B cell (primary cell): Measurements from ENCODE around the gene ADAMTS8. TPM values are rescaled to one million over a fixed set of nuclear protein-coding genes. Genes with fewer than 3 reads are reported as not detected.

ENCODE experiments used
- ATAC-seq: fragments of 200-7000 bp; cut with Tn5 transposase; one replicate; pipeline ENCODE4 v1.10.0; 2021; ENCODE audit warnings: low read depth, mild to moderate bottlenecking, moderate number of reproducible peaks, moderate library complexity
- CTCF ChIA-PET: fragments of 350-600 bp; sonication (Branson Sonifier 250); formaldehyde crosslinking; loops from one replicate; lab custom pipeline; 2021; ENCODE audit warnings: antibody characterized with exemption, inconsistent platforms; lab: Charles Lee
- POLR2A ChIA-PET: fragments of 350-600 bp; sonication (Branson Sonifier 250); formaldehyde crosslinking; loops from one replicate; lab custom pipeline; 2021; ENCODE audit warnings: antibody characterized with exemption; lab: Charles Lee
- DNase-seq: peaks from one replicate; pipeline ENCODE4 v3.0.0; 2013
- H2AFZ ChIP-seq: 2 replicates; pipeline ENCODE4 v1.6.1; 2012; ENCODE audit warnings: mild to moderate bottlenecking, low read depth, low read length; ENCODE audit not compliant: insufficient read depth, poor library complexity, severe bottlenecking
- H3K27ac ChIP-seq, 2 donors: 1 replicate in 1 of 2; 2 replicates in 1 of 2; pipeline ENCODE4 v1.5.1; 2012 to 2013; ENCODE audit warnings: low read length in 2 of 2, mild to moderate bottlenecking in 2 of 2, moderate library complexity in 1 of 2
- H3K27me3 ChIP-seq, 4 experiments: fragments of 200-600 bp in 1 of 4; sonication (generic) in 1 of 4; replicated peaks in 1 of 4; 1 replicate in 2 of 4; 2 replicates in 2 of 4; pipeline versions ENCODE4 v1.6.1 to v1.7.0; 2013 to 2016; ENCODE audit warnings: low read length in 3 of 4, mild to moderate bottlenecking in 2 of 4, mixed read lengths in 1 of 4, moderate library complexity in 1 of 4; ENCODE audit not compliant: insufficient read depth in 4 of 4, control insufficient read depth in 3 of 4; ENCODE audit errors: control extremely low read depth in 1 of 4
- H3K36me3 ChIP-seq, 2 experiments: replicated peaks in 1 of 2; 1 replicate in 1 of 2; 2 replicates in 1 of 2; pipeline versions ENCODE4 v1.6.1 to v1.7.1; 2013; ENCODE audit warnings: low read length in 1 of 2; ENCODE audit not compliant: insufficient read depth in 2 of 2, control insufficient read depth in 1 of 2; ENCODE audit errors: control extremely low read depth in 1 of 2, extremely low read depth in 1 of 2
- H3K4me1 ChIP-seq, 2 donors: fragments of 200-600 bp in 1 of 2; sonication (generic) in 1 of 2; 1 replicate in 1 of 2; 2 replicates in 1 of 2; pipeline versions ENCODE4 v1.5.1 to v1.6.1; 2013 to 2017; ENCODE audit warnings: low read length in 2 of 2; ENCODE audit not compliant: control insufficient read depth in 2 of 2, insufficient read depth in 2 of 2
- H3K4me2 ChIP-seq: replicated peaks from 2 replicates; pipeline ENCODE3; 2012; ENCODE audit warnings: mild to moderate bottlenecking, low read depth, low read length; ENCODE audit not compliant: poor library complexity, severe bottlenecking
- H3K4me3 ChIP-seq, 5 experiments: fragments of 200-600 bp in 1 of 5; sonication (generic) in 1 of 5; 1 replicate in 3 of 5; 2 replicates in 2 of 5; pipeline versions ENCODE4 v1.5.1 to v1.7.0; 2011 to 2016; ENCODE audit warnings: low read length in 4 of 5, mild to moderate bottlenecking in 4 of 5, low read depth in 2 of 5, control low read depth in 1 of 5, moderate library complexity in 1 of 5; ENCODE audit not compliant: insufficient read depth in 1 of 5; ENCODE audit errors: control extremely low read depth in 1 of 5, extremely low read depth in 1 of 5
- H3K79me2 ChIP-seq: fragments of 200-600 bp; sonication (generic); one replicate; pipeline ENCODE4 v1.6.0; 2016; ENCODE audit warnings: low read length; ENCODE audit not compliant: control insufficient read depth, insufficient read depth
- H3K9ac ChIP-seq: fragments of 200-600 bp; sonication (generic); 2 replicates; pipeline ENCODE4 v1.6.1; 2017; ENCODE audit warnings: mild to moderate bottlenecking, low read length, moderate library complexity
- H3K9me3 ChIP-seq, 3 donors: one replicate each; pipeline versions ENCODE4 v1.6.1 to v1.7.1; 2013; ENCODE audit warnings: low read length in 2 of 3; ENCODE audit not compliant: control insufficient read depth in 2 of 3, insufficient read depth in 1 of 3; ENCODE audit errors: control extremely low read depth in 1 of 3
- H4K20me1 ChIP-seq: 2 replicates; pipeline ENCODE4 v1.6.0; 2012; ENCODE audit warnings: mild to moderate bottlenecking, low read length; ENCODE audit not compliant: insufficient read depth, control insufficient read depth, poor library complexity, severe bottlenecking
- H3K27ac Mint-ChIP-seq: one replicate; pipeline ENCODE4 v1.8.0; 2021; ENCODE audit warnings: mixed read lengths
- H3K27me3 Mint-ChIP-seq: one replicate; pipeline ENCODE4 v1.8.0; 2021; ENCODE audit warnings: mixed read lengths
- H3K4me1 Mint-ChIP-seq: one replicate; pipeline ENCODE4 v1.8.0; 2021; ENCODE audit warnings: mixed read lengths
- H3K4me3 Mint-ChIP-seq: one replicate; pipeline ENCODE4 v1.8.0; 2021; ENCODE audit warnings: mixed read lengths
- H3K9me3 Mint-ChIP-seq: one replicate; pipeline ENCODE4 v1.8.0; 2022; ENCODE audit warnings: mixed read lengths; ENCODE audit not compliant: insufficient read depth
- EZH2 ChIP-seq: IDR thresholded peaks from 2 replicates; pipeline ENCODE4 v1.6.1; 2012; ENCODE audit warnings: borderline replicate concordance, low read depth, mild to moderate bottlenecking, moderate library complexity, low read length; ENCODE audit not compliant: insufficient read depth, poor library complexity, severe bottlenecking
- WGBS: methylation state at CpG from one replicate; pipeline ENCODE4 v1.1.5; 2013; ENCODE audit warnings: missing lambda C conversion rate; ENCODE audit not compliant: insufficient coverage; 5-methylcytosine and 5-hydroxymethylcytosine counted together
- intact Hi-C: fragments of 100-400 bp; cut with micrococcal nuclease; formaldehyde crosslinking; loops from one replicate; pipeline ENCODE4 v1.10.0; 2022
- polyA plus RNA-seq: library from polyadenylated mRNA; depleted of rRNA; stranded (reverse); fragments of >200 nt; gene quantifications from 2 replicates; pipeline ENCODE4 v1.2.3, GENCODE V29; 2012
- total RNA-seq, 2 donors: library from RNA; stranded (reverse); fragments of 120-200 nt in 1 of 2; gene quantifications; 1 replicate in 1 of 2; 2 replicates in 1 of 2; pipeline versions ENCODE4 v1.2.3 to v1.2.4, GENCODE V29; 2013 to 2022
- TF ChIP-seq, protein P1 (sequence below): fragments of 200-600 bp; IDR thresholded peaks from one replicate; pipeline ENCODE4 v1.8.0; 2022; ENCODE audit warnings: antibody characterized with exemption, mild to moderate bottlenecking

Gene ADAMTS8
- total and polyA plus RNA-seq, 2 donors (not counting 1 experiment from before 2014, with no cell fraction given): not detected

DNA sequence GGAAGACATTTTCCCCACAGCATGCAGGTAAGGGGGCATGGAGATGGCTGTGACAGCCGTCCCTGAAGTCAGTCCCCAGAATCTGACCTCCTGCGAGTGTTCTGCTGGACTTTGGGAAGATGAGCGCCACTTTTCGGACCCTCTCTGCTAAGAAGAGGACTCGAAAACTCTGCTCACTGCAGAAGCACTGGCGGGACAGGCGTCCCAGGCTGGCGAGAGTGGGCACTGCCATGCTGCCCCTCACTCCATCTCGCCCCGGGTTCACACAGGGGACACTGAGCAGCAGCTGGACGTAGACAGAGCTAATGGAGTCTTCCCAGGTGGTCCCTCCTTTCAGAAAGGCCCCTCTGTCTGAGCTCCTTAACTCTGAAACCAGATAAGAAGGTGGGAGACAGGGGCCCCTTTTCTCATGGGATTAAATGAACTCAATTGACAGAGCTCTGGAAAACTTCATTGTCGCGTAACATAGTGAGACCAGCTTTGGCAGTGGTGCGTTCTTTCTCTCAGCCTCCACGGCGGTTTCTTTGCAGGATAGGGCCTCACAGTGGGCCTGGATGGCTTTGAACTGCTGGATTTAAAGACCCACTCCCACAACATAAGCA, 4.8 kb downstream of the ADAMTS8 start:
- CTCF ChIA-PET: interaction anchor here (0.9 to 1.3 kb wide), 2 partner anchors 9 to 211 kb away, joined by 3 to 7 read pairs; no protein-coding TSS in a partner anchor
- POLR2A ChIA-PET: no interaction called here
- H3K4me3 Mint-ChIP-seq: no peak overlapping the region
- Histone ChIP-seq H3K27me3 (peaks cover 0 to 33% (median 16%) of the 10 kb centered on the region in 4 experiments), H4K20me1 (no peaks in the 10 kb centered on the region), H2AFZ (no peak overlapping the region), H3K4me1 (peaks cover 7 to 12% of the 10 kb centered on the region in 2 donors), H3K36me3 (no peaks in the 10 kb centered on the region), H3K4me3 (no peak overlapping the region), H3K9me3 (peaks cover 0 to 2% (median 0%) of the 10 kb centered on the region in 3 donors), H3K27ac (no peak overlapping the region), H3K9ac (no peak overlapping the region), H3K79me2 (no peaks in the 10 kb centered on the region), H3K4me2 (no peak overlapping the region)
- DNase-seq (no peak), ATAC-seq (no peak)
- H3K9me3 Mint-ChIP-seq: no peaks in the 10 kb centered on the region
- H3K27me3 Mint-ChIP-seq: peaks cover 58% of the 10 kb centered on the region
- H3K27ac Mint-ChIP-seq: no peak overlapping the region
- TF ChIP-seq, protein P1, sequence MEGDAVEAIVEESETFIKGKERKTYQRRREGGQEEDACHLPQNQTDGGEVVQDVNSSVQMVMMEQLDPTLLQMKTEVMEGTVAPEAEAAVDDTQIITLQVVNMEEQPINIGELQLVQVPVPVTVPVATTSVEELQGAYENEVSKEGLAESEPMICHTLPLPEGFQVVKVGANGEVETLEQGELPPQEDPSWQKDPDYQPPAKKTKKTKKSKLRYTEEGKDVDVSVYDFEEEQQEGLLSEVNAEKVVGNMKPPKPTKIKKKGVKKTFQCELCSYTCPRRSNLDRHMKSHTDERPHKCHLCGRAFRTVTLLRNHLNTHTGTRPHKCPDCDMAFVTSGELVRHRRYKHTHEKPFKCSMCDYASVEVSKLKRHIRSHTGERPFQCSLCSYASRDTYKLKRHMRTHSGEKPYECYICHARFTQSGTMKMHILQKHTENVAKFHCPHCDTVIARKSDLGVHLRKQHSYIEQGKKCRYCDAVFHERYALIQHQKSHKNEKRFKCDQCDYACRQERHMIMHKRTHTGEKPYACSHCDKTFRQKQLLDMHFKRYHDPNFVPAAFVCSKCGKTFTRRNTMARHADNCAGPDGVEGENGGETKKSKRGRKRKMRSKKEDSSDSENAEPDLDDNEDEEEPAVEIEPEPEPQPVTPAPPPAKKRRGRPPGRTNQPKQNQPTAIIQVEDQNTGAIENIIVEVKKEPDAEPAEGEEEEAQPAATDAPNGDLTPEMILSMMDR: no peak
- TF ChIP-seq EZH2: no peak
- WGBS: 88% methylated on average over 16 of the region's 16 CpGs
- intact Hi-C loops: no loop called here
- peaks cover 6% of the 10 kb centered on the region for H3K4me1 Mint-ChIP-seq

DNA sequence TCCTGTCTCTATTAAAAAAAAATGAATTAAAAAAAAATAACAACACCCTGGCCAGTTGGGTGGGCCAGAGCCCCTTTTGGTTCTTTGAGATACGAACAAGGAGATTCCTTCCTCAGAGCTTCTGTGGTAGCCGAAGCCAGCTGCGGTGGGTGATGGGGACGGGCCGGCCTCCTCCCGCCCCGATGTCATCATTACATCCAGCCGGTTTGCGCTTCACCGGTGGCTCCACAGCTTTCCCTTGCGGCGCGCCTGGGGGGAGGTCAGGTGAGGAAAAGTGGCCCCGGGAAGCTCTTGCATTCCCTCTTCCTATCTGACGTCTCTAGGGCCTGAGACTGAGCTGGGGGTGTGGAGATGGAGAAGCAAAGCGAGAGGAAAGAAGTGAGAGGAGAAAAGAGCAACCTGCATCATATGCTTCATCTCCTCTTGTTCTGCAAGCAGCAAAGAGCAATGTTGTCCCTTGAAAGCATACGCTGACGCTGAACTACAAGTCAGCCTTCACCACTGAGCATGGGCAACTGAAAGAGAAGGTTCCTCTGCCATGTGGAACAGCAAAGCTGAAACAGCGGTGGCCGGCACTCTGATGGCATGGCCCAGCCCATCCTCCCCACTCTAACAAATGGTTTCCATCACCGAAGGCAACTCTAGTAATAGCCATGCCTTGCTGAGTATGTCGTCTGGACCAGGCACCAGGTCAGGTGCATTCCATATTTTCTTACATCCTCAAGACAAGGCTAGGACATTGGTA, 6.0 kb downstream of the ADAMTS8 start:
- Histone ChIP-seq H3K27ac (no peak overlapping the region), H2AFZ (no peak overlapping the region), H3K27me3 (peaks cover 0 to 28% (median 14%) of the 10 kb centered on the region in 4 experiments), H3K79me2 (no peaks in the 10 kb centered on the region), H3K4me3 (no peak overlapping the region), H3K4me2 (no peak overlapping the region), H3K9me3 (peaks cover 0 to 2% (median 0%) of the 10 kb centered on the region in 3 donors), H3K36me3 (no peaks in the 10 kb centered on the region), H3K9ac (no peak overlapping the region), H4K20me1 (no peaks in the 10 kb centered on the region), H3K4me1 (peaks cover 3 to 5% of the 10 kb centered on the region in 2 donors)
- H3K4me1 Mint-ChIP-seq: peaks cover 4% of the 10 kb centered on the region
- no peak overlapping the region for H3K4me3 Mint-ChIP-seq
- intact Hi-C loops: no loop called here
- CTCF ChIA-PET: no interaction called here
- H3K27ac Mint-ChIP-seq: no peak overlapping the region
- DNase-seq (no peak), ATAC-seq (no peak)
- TF ChIP-seq, protein P1: no peak
- no peak for TF ChIP-seq EZH2
- no peaks in the 10 kb centered on the region for H3K9me3 Mint-ChIP-seq
- WGBS: 93% methylated on average over 19 of the region's 22 CpGs
- POLR2A ChIA-PET: no interaction called here
- H3K27me3 Mint-ChIP-seq: peaks cover 55% of the 10 kb centered on the region
